ENCODE data around the gene TMEM115.

TMEM115 gene

DNA sequence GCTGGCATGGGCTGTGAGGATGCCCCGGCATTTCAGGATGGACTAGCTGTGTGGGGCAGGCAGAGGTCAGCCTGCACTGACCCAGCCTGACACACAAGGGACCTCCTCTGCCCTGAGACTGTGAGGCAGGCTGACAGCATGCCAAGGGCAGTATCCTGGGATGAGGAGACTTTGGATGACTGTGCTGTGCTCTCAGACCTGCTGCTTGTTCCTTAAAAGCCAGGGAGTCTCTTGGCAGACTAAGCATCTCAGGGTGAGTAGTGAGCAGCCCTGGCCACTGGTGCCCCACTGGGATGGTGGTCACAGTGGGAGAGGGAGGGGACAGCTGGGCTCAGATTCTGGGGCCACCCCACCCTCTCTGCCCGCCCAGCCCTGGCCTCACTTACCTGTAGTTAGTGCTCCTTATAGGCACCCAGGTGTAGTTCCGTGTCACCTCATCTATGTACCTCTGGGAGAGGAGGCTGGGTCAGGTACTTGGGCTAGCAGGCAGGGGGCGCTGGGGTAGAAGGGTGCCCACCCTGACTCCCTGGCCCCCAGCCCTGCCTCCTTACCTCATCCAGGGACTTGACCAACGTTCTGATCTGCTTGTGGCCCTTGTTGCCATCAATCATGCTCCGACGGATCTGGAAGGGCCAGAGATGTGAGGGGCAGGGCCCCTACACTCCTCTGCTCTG is 16.1 kb upstream of the TMEM115 start:
- no peak for DNase-seq

DNA sequence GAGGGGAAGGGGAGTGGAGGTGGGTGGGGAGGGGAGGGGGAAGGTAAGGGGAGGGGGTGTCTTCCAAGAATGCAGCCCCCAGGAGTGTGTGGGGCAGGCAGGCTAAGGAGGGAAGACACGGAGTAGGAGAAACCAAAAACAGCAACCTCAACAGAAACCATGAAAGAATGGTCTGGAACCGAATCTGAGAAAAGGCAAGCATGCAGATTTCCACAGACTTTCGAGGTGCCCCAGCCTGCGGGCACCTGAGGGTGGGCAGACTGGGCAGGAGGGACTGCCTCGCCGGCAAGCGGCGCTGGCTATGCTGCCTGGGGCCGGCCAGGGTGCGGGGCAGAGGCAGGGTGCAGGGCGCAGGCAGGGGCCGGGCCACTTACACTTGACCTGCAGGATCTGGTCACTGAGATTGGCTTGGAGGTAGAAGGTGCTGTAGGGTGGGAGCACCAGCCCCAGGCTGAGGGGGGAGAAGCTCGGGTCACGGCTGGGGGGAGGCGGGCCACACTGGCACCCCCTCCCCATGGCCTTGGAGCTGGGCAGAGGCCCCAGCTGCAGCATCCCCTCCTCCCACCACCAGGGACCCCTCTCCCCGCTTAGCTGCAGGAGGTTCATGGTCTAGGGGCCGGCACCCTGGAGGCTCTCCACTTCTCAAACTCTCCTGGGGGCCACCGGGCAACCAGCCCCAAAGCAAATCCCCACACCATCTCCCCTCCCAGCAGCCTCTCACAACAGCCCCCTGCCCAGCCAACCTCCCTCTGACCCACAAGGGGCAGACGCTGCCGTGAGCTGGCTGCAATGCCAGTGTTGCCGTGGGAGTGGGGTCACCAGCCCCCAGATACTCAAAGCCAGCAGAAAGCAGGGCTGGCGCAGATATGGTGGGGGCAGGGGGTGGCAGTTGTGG is 15.3 kb upstream of the TMEM115 start:
- DNase-seq = no peak

DNA sequence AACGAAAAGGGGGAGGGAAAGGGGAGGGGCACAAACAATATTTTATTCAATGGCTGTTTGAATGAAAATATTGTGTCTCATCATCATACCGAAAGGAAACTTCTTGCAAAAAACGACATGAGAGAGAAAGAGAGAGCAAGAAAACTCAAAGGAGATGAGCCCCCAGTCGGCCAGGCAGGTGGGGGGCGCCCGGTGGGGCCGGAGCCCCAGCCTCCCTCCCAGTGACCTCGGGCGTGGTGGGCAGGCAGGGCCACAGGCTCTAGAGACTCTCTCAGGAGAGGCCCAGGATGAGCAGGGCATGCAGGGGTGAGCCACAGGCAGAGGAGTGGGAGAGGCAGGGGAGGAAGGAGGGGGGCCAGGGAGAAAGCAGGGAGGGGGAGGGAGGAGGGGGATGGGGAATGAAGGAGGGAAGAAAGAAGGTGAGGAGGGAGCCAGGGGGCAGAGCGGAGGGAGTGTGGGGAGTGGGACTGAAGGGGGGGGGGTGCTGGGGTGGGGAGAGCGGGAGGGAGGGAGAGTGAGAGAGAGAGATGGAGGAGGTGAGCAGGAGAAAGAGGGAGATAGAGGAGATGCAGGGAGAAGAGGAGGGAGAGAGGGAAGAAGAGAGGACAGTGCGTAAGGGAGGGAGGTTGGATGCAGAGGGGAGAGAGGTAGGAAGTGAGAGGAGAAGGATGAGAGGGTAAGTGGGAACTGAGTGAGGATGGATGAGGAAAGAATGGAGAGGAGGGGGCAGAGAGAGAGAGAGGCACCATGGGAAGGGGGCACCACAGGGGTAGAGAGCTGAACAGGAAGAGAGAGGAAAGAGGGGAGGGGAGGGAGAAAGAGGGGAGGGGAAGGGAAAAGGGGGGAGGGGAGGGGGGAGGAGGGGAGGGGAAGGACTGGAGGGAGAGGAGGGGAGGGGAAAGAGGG is 14.1 kb upstream of the TMEM115 start:
- DNase-seq = no peak

DNA sequence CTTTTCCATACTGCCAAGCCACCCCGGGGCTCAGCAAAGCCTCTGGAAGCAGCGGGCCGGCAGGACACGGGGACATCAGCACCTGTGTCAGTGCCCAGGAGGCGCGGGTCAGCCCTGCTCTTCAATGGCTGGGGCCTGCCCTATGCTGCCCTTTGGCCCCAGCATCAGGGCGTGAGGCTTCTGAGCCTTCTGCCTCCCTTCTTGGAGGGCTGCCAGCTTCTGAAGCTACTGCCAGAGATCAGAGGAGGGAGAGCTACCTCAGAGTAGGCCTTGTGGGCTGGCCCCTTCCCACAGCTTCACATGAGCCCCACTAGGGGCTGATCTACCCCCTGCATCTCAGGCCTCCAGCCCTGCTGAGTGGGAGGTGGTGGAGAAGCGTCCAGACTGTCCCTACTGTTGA is 13.0 kb upstream of the TMEM115 start:
- DNase-seq = no peak

DNA sequence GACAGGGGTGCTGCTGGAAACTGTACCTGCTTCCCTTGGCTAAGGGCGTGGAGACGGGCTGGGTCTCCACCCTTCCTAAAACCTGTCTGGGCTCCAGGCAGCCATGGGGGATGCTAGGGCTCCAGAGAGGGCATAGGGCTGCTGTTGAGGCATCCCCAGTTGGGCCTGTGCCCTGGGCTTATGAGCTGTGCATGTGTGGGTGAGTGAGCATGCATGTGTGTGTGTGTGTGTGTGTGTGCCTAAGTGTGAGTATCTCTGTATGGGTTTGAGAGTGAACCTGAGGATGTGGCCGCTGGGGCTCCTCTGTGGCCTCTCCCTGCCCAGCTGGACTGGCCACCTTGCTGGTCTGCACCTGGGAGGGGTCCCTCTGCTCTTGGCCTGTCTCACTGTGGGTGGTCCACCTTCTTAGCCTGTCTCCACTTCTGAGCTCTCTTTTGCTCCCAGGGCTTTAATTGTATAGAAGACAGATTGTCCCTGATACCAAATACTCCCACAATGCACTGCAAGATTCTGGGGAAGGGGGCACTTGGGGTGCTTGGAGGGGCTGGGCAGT is 11.9 kb upstream of the TMEM115 start:
- no peak for DNase-seq

DNA sequence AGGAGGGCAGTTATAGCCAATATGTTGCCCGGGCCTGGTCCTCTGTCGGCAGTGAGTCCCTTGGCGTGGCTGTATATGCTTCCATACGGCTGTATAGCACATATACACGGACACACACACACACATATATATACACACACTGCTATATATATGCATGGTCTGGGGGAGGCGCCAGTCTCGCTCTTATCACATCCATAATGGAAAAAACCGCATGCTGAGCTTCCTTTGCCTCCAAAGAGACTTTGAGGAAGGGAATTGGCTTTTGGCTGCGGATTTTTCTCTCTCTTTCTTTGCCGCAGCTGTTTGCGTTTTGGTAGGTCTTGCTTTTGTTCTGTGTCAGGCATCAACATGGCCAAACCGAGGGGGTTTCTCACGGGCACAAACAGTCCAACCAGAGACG is 11.3 kb upstream of the TMEM115 start:
- peak; percentile 24 for DNase-seq

DNA sequence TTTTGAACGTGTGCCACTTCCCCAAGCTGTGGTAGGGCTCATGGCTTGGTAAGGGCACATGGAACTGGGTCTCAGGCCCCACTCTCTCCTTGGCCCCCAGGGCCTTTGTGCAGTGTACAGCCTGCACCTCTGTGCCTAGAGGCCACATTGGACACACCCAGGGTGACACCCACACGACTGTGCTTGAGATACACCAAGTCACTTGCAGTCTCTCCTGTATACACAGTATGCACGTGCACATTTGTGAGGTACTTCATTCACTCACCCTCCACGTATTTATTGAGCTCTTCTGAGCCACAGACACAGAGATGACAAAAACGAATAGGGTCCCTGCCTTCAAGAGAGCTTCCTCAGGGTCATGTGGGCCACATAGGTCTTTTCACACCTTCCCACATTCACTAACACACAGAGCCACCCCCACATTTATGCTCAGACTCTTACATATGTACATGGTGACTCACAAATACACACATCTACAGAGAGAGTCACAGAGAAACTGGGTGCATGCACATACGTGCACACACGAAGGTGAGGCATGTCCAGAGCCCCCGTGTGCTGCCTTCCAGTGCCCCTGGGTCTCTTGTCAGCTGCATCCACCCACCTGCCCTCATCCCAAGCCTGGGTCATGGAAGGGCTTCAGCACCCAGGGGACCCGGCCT is 9.8 kb upstream of the TMEM115 start:
- peak; percentile 11 for DNase-seq

DNA sequence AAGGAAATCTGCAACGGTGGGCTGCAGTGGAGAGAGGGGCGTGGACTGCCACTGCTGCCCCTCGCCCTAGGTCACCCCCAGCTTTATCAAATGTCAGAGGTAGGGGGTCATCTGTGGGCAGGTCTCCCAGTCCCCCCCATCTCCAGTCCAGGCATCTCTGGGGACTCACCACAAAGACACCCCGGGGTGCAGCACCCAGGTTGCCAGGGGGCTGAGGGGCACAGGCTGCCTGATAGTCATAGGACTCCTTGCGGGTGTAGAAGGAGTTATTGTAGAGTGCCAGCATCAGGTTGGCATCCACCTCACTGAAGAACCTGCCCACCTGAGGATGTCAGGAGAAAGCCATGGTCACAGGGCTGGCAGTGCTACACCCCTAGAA is 6.5 kb upstream of the TMEM115 start:
- DNase-seq = no peak

DNA sequence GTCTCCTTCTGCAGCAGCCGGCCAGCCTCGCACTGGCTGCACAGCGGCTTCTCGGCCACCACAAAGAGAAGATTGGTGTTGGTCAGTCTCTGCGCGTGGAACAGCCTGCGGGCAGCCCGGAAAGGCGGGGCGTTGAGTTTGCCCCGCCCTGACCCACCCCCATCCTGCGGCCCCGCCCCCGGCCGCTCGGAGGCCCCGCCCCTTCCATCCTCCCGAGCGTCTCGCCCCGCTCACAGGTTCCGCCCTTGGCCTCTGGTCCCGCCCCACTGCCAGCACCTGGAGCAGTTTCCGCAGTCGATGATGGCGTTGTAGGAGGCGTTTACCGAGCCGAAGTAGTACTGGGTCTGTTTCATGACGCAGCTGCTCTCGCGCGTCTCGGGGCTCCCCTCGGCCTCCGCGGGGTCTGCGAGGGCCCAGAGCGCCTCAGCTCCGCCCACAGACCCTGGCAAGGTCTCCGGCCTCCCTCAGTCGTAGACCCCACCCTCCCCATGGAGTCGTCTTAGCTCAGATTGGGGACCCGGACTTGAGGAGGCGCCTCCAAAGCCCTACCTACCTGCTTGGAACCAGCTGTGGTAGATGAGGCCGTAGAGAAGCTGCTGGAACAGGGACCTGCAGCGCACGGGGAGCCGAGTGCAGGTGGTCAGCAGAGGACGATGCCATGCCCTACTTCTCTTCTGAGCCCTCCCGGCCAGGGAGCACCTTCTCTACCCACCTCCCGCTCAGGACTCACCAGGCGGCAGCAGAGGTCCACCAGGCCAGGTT is 5.9 kb upstream of the TMEM115 start:
- no peak for DNase-seq

DNA sequence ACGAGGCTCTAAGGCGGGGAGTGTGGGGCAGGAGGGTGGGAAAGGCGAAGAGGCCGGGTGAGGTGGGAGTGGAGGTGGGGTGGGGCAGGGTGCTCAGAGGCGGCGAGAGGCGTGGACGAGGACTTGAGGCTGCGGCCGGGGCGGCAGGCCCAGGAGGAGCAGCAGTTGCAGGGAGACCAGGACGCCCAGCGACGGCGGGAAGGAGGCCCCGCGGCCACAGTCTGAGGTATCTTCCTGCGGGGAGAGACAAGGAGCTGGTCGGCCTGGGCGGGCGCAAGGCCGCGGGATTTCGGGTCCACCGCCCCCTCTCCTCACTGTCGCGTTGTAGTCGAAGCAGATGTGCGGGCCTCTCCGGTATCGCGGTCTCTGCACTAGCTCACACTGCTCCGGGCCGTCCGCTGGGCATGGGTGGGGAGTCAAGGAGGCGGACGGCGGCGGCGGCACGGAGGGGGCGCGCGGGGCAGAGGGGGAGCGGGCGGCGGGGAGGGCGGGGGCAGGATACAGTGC is 5.3 kb upstream of the TMEM115 start:
- no peak for DNase-seq

DNA sequence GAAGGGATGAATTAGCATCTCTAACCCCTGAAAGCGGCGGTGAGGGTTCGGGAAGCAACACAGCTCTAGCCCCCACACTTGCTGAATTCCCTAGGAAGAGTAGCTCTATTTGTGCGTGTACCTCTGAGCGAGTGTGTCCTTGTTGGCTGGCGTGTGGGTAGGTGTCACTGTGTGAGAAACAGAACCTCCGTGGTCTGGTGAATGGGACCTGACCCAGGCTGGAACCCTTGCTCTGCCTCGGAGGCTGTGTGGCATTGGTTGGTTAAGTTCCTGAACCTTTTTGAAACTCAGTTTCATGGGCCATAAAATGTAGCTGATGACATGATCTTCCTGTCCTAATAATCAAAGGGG is 414 bp upstream of the TMEM115 start:
- DNase-seq = no peak

DNA sequence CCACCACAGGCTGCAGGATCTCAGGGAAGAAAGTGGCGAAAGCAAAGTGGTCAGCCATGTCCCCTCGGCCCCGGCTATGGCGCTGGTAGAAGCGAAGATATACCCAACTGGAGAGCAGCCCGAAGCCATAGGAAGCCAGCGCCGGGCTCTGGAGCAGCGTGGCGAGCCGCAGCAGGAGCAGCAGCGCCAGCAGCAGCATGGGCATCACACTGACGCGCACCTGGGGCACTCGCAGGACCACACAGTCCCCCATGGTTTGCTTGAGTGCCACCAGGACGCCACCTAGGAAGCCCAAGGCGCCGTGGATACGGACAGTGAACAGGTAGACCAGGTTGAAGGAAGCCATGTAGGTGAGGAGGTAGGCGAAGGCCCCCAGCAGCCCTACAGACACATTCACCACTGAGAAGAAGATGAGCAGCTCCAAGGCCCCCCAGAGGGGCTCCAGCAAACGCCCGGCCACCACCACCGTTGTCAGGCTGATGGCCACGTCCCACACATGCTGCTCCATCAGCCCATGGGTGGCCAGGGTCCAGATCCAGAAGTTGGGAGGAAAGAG is 888 bp downstream of the TMEM115 start:
- DNase-seq = no peak

DNA sequence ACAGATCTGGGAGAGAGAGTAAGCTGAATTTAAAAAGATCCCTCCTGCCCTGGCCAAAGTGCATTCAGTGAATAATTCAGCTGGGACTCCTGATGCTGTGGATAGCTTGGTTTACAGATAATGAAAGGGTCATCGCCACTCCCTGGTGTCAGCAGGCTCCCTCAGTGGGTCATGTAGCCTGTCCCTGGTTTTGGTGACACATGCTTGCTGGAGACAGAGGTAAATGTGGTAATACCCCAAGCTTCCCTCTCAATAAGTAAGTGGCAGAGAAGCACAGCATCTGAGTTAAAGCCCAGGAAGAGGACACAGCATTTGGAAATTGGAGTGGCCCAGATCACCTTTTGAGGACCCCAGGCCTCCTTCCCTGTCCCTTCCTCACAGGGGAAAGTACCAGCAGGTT is 1.8 kb downstream of the TMEM115 start:
- DNase-seq = no peak

DNA sequence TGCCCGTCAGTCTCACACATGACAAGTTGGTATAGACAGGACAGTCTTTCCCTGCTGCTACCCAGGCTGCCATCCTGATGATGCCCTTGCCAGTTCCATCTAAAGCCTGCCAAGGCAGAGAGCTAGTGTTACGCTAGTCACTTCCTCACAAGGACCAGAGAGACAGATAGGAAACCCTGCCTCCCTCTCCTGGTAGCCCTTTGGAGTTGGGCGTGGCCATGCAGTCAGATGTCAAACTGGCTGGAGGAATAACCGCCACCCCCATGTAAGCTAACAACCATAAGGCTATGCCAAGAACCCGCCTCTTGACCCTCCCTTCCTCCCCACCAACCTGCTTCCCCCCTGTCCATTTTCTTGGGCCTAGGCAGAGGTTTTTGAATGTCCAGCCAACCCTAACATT is 2.8 kb downstream of the TMEM115 start:
- no peak for DNase-seq

DNA sequence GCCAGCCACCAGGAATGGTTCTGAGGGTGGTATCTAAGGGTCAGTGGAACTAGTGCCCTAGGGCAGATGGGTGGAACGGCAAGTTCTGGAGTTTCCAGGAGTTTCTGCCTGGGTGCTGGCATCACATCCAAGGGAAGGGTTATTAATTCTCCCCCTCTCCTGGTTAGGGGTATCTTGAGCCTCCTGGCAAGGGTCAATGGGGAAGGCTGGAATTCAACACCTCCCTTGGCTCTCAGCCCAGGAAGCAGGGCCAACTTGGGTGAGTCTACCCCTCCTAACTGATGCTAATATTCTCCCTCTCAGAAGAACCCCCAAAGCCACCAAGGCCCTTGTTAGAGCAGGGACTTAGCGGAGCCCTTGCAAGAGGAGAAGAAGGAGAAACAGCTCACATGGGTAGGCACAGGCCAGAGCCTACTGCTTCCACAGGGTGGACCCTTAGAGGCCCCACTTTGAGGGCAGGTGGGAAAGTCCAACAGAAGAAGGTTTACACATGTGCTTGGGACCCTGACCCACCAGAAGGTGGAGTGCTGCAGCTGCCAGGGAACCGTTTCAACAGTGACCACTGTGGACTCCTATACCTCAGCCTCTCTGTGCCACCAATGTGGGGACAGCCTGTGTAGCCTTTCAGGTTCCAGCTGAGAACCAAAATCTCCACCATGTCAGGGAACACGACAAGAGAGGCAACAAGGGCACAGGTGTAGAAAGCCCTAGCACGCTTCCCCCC is 3.3 kb downstream of the TMEM115 start:
- no peak for DNase-seq

DNA sequence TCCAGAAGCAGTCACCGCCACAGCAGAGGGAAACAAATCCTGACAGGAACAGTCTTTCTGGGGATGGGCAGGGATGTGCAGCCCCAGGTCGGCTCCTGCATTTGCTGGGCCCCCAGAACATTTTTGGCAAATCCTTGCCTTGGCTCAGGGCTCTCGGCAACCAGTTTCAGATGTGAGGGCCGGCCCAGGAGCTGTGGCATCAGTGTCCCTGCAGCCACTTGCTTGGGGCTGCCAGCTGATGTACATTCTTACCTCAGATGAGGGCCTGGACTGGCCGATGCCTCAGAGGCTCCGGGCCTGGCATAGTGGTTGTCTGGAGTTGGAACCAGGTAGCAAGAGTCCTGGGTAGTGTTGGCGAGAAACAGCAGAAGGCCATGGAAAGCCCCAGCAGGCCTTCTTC is 4.5 kb downstream of the TMEM115 start:
- DNase-seq = no peak

DNA sequence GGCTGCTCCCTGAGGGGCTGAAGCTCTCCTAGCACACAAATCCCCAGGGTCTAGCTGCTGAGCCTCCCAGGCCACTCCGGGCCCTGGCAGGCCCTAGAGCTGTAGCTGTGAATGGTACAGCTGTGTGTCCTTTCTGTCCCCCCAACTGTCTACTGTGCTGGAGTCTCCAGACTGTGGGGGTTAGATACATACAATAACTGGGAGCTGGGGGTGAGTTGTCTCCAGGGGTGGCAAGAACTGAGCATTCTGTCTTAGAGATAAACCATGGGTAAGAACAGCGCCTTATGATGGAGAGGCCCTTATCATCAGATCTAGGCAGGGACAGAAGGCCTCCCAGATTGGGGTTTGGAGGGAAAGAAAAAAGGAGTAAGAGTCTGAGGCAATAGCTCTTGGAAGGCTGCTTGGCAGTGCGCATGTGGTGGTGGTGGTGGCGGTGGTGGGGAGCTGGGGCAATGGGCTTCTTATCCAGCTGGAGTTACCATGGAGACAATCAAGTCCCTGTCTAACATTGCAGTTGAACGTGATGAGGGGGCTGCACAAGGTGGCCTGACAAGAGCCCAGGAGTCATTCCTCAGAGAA is 5.0 kb downstream of the TMEM115 start:
- no peak for DNase-seq

DNA sequence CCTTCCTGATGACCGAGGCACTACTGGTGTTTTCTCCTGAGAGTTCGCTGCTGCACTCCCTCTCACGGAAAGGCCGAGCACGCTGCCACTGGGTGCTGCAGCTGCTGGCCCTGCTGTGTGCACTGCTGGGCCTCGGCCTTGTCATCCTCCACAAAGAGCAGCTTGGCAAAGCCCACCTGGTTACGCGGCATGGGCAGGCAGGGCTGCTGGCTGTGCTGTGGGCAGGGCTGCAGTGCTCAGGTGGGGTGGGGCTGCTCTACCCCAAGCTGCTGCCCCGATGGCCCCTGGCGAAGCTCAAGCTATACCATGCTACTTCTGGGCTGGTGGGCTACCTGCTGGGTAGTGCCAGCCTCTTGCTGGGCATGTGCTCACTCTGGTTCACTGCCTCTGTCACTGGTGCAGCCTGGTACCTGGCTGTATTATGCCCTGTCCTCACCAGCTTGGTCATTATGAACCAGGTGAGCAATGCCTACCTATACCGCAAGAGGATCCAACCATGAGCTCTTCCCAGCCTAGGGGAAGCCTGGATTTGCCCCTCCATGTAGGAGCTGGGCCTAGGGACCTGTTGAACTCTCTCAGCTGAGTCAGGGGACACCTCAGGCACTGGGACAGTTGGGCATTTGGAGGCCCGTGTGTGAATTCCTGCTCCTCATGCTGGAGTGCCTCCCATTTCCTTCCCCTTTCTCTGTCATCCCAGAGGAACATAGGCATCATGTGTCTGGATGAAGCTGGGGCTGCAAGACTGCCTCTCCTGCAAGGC is 5.9 kb downstream of the TMEM115 start:
- no peak for DNase-seq

DNA sequence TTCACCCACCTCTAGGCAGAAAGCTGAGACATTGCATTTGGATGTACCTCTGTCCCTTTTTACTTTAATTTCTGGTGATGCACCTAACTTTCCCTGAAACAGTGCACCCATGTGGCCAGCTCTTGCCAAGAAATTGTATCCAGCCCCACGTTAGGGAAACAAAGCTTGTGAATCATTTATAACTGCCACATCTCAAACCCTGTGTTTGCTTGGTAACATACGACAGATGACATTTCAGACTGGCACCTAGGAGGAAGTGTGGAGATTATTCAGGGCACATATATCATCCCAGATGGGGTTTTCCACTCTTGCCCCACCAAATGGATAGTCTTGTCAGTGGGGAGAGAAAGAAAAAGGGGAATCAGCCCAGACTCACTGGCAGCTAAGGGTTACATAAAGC is 6.5 kb downstream of the TMEM115 start:
- no peak for DNase-seq

DNA sequence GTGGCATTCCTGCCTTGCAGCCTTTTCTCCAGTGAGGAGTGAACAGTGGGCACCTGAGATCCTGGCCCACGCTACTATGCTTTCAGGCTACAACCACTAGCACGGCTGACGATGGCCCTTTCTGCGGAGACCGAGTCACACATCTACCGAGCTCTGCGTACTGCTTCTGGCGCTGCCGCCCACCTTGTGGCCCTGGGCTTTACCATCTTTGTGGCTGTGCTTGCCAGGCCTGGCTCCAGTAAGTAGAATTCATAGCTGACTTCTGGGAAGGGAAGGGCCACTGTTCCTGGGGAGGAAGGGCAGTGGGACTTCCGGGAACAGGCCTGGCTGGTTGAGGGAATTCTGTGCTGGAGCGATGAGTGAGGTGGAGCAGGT is 8.0 kb downstream of the TMEM115 start:
- no peak for DNase-seq

Measured in NCI-H1694 treated with DMSO at 0.1 percent for 48 hours (cell line).